ENCODE results near the gene SEPTIN5. TPM values are rescaled to one million over a fixed set of nuclear protein-coding genes. Genes with fewer than 3 reads are reported as not detected.
A peak's percentile ranks its signal among the peaks of the same experiment; 100 is the strongest.

The SEPTIN5 gene
- total and polyA plus RNA-seq, 9 of the 15 experiments (the other 6 are each of a cell fraction or from before 2014, with no cell fraction given) = 0.03 to 195 (median 119) TPM

DNA sequence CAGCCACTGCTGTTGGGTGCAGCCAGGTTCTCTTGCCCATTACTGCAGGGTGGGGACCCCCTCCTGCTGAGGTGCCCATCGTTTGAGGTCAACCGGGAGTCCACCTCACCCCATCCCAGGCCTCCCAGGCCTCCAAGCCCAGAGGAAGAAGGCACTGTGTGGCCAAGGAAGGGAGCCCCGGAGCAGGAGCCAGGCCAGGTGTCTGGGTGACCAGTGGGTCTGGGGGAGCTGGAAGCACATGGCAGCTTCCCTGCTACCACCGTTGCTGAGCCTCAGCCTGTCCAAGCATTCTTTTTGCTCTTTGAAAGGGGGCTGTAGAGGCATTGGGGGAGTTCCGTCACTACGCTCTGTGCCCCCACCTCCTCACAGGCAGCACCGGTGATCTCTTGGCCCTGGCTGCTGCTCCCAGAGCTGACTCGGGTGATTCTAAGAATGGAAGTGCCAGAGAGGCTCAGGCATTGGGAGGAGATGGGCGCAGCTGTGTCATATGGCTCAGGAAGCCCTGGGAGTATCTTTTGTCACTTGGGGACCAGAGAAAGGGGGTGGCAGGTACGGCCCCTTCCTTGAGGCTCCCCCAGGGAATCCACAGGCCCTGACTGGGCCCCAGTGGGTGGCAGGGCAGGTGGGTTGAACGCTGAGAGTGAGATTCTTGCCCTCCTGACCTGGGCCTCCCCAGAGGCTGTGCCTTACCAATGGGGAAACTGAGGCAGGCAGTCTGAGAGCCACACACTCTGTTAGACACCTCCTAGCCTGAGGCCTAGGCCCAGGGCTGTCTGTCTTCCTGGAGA lies 1.9 kb downstream of the SEPTIN5 start:
- no TSS peak for BruUV-seq (replicated peaks)
- Histone ChIP-seq H3K4me2 (ENCODE audit: insufficient read depth, low read length) (no peak overlapping the region), H2AFZ (ENCODE audit: low read depth, low read length) (no peak overlapping the region), H3K9me3 (replicated peaks; ENCODE audit: control insufficient read depth, insufficient read depth, low read depth, low read length) (no peaks in the 10 kb centered on the region), H3K27ac (ENCODE audit: extremely low read depth, low read depth, low read length) (no peak overlapping the region), H3K36me3 (ENCODE audit: control insufficient read depth, insufficient read depth, low read length) (peaks cover 20% of the 10 kb centered on the region), H3K4me1 (replicated peaks in 1 of 2; ENCODE audit: control insufficient read depth in 2 of 2, insufficient read depth in 2 of 2, low read length in 2 of 2) (peaks cover 46 to 83% of the 10 kb centered on the region in 2 experiments), H3K79me2 (ENCODE audit: control insufficient read depth, insufficient read depth, low read length) (peaks cover 33% of the 10 kb centered on the region), H4K20me1 (replicated peaks; ENCODE audit: control insufficient read depth, insufficient read depth, low read length) (peaks cover 22% of the 10 kb centered on the region), H3K4me3 (no peak overlapping the region), H3K27me3 (ENCODE audit: control insufficient read depth in 2 of 2, insufficient read depth in 2 of 2, low read length in 2 of 2) (peaks cover 0 to 10% of the 10 kb centered on the region in 2 experiments; a peak in 3 of 5 replicates), H3K9me1 (ENCODE audit: control insufficient read depth, insufficient read depth, low read length) (peaks cover 18% of the 10 kb centered on the region), H3K9ac (ENCODE audit: insufficient read depth in 1 of 2, low read depth in 2 of 2, low read length in 2 of 2) (peak overlapping the region in 1 of 2 experiments; percentile 28; a peak in 2 of 4 replicates)
- FAIRE-seq (no peak), DNase-seq (ENCODE audit: extremely low read depth in 1 of 4, low spot score in 3 of 4) (no peak), ATAC-seq (no peak)
- WGBS (ENCODE audit: insufficient coverage, low coverage, missing lambda C conversion rate) = 57% methylated on average over 11 of the region's 11 CpGs
- intact Hi-C loops (cut with micrococcal nuclease) (loop anchor here (5.0 to 10.0 kb wide), 2 partner anchors 51 to 239 kb away; partner anchors contain the start of genes CDC45 and UFD1), in situ Hi-C loops (cut with MboI) (no loop called here)
- POLR2A ChIA-PET = interaction anchor here (0.5 to 1.8 kb wide), 12 partner anchors 13 to 573 kb away, joined by 3 to 8 read pairs (median 3); no protein-coding TSS in a partner anchor
- CTCF ChIA-PET (ENCODE audit: low intra/inter-chr PET ratio) = interaction anchor here (4.5 kb wide), 1 partner anchor 36 kb away, joined by 113 read pairs; no protein-coding TSS in a partner anchor
- TF ChIP-seq KAT2B (IDR thresholded peaks at IDR 0.05; ENCODE audit: low read depth, low read length) (no peak), RBM34 (IDR thresholded peaks at IDR 0.05; ENCODE audit: borderline replicate concordance, insufficient read depth, low read length) (no peak), SAFB (IDR thresholded peaks at IDR 0.05; ENCODE audit: borderline replicate concordance, low read depth, low read length) (no peak), MCM5 (IDR thresholded peaks at IDR 0.05; ENCODE audit: low read depth) (no peak), RBM14 (IDR thresholded peaks at IDR 0.05; ENCODE audit: borderline replicate concordance, insufficient read depth, low read depth, low read length) (no peak), ZSCAN29 (IDR thresholded peaks at IDR 0.05) (no peak), ZNF143 (CRISPR knock-in tag; IDR thresholded peaks at IDR 0.05) (no peak), KLF6 (CRISPR knock-in tag; IDR thresholded peaks at IDR 0.05; ENCODE audit: borderline replicate concordance) (no peak), ZEB2 (IDR thresholded peaks at IDR 0.05) (no peak), ZBTB1 (CRISPR knock-in tag; IDR thresholded peaks at IDR 0.05; ENCODE audit: borderline replicate concordance, low read depth) (no peak), RFX5 (IDR thresholded peaks at IDR 0.05; ENCODE audit: low read depth, low read length) (no peak)
- TF ChIP-seq, protein P1, sequence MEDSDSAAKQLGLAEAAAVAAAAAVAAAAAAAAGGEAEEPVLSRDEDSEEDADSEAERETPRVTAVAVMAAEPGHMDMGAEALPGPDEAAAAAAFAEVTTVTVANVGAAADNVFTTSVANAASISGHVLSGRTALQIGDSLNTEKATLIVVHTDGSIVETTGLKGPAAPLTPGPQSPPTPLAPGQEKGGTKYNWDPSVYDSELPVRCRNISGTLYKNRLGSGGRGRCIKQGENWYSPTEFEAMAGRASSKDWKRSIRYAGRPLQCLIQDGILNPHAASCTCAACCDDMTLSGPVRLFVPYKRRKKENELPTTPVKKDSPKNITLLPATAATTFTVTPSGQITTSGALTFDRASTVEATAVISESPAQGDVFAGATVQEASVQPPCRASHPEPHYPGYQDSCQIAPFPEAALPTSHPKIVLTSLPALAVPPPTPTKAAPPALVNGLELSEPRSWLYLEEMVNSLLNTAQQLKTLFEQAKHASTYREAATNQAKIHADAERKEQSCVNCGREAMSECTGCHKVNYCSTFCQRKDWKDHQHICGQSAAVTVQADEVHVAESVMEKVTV (CRISPR knock-in tag; IDR thresholded peaks at IDR 0.05) = no peak
- TF ChIP-seq, protein P2, sequence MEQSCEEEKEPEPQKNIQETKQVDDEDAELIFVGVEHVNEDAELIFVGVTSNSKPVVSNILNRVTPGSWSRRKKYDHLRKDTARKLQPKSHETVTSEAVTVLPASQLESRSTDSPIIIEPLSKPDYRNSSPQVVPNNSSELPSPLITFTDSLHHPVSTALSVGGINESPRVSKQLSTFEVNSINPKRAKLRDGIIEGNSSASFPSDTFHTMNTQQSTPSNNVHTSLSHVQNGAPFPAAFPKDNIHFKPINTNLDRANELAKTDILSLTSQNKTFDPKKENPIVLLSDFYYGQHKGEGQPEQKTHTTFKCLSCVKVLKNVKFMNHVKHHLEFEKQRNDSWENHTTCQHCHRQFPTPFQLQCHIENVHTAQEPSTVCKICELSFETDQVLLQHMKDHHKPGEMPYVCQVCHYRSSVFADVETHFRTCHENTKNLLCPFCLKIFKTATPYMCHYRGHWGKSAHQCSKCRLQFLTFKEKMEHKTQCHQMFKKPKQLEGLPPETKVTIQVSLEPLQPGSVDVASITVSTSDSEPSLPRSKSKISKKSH (CRISPR knock-in tag; IDR thresholded peaks at IDR 0.05) = no peak
- TF ChIP-seq, protein P3, sequence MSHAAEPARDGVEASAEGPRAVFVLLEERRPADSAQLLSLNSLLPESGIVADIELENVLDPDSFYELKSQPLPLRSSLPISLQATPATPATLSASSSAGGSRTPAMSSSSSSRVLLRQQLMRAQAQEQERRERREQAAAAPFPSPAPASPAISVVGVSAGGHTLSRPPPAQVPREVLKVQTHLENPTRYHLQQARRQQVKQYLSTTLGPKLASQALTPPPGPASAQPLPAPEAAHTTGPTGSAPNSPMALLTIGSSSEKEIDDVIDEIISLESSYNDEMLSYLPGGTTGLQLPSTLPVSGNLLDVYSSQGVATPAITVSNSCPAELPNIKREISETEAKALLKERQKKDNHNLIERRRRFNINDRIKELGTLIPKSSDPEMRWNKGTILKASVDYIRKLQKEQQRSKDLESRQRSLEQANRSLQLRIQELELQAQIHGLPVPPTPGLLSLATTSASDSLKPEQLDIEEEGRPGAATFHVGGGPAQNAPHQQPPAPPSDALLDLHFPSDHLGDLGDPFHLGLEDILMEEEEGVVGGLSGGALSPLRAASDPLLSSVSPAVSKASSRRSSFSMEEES (CRISPR knock-in tag; IDR thresholded peaks at IDR 0.05) = no peak
